ENCODE results near the gene COL5A2. TPM values are rescaled to one million over a fixed set of nuclear protein-coding genes. Genes with fewer than 3 reads are reported as not detected.

COL5A2 gene
- total and polyA plus RNA-seq, 2 donors: 8.8 to 28.2 TPM

DNA sequence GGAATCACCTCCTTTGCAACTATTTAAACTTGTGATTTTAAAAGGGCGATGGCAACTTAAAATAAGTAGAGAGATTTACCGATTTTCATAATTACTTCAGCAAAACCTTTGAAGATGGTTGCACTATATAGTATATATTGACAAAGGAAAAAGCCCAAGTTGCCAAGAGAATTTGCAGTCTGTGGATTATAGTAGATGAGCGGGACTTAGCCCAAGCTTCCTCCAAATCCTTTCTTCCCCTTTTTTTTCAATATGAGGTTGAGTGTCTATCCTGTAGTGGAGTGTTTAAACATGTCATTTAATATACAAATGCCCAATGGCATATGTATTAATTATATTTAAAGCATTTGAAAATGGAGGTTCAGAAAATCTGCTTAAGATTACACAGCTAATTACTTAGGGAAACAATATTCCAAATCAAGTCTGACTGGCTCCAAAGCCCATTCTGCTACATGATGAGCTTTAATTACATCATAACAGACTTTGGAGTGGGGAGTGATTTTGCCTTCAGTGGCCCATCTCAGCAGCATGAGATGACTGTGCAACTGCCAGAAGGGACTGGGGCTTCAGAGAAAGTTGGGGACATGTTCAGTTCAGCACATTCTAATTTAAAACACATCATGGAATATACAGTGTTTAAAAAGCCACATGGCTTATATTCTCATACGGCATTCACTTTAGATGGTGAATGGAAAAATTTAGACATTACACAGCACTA, 132.2 kb downstream of the COL5A2 start:
- H3K9me3 ChIP-seq (ENCODE audit: control insufficient read depth in 2 of 2, insufficient read depth in 1 of 2, low read length in 1 of 2): no peaks in the 10 kb centered on the region
- H3K27me3 ChIP-seq (ENCODE audit: control insufficient read depth in 2 of 2, insufficient read depth in 1 of 2, low read length in 1 of 2): no peaks in the 10 kb centered on the region
- no peak for DNase-seq (ENCODE audit: low read depth in 6 of 9, low spot score in 9 of 9)
- no peaks in the 10 kb centered on the region for H3K36me3 ChIP-seq (ENCODE audit: control insufficient read depth in 2 of 2, insufficient read depth in 2 of 2, low read length in 1 of 2)
- H3K27ac ChIP-seq (ENCODE audit: low read depth in 1 of 2, low read length in 1 of 2): no peak overlapping the region
- no peaks in the 10 kb centered on the region for H3K4me1 ChIP-seq (ENCODE audit: control insufficient read depth in 2 of 2, insufficient read depth in 2 of 2, low read length in 2 of 2)
- H3K4me3 ChIP-seq (ENCODE audit: low read length in 2 of 2): no peak overlapping the region
- 98% methylated on average over 4 of the region's 4 CpGs for WGBS

DNA sequence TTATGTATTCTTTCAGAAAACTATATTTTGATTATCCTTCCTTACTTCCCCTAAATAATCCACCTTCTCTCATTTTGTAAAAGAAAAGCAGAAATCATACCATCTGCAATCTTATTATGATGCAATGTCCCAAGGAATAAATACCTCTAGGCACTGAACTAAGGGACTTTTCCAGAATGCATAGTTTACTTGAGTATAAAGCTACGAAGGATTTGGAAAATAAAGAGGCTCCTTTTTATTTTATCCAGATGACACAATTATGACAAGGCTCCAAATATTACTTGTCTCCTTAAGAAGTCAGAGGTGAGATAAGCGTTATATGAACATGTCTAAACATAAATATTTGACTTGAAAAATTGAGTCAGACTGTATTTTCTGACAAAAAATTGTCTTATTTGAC, 133.2 kb downstream of the COL5A2 start:
- WGBS: 90% methylated on average over 2 of the region's 2 CpGs
- H3K4me1 ChIP-seq (ENCODE audit: control insufficient read depth in 2 of 2, insufficient read depth in 2 of 2, low read length in 2 of 2): no peaks in the 10 kb centered on the region
- DNase-seq (ENCODE audit: low read depth in 6 of 9, low spot score in 9 of 9): no peak
- H3K9me3 ChIP-seq (ENCODE audit: control insufficient read depth in 2 of 2, insufficient read depth in 1 of 2, low read length in 1 of 2): no peaks in the 10 kb centered on the region
- H3K27ac ChIP-seq (ENCODE audit: low read depth in 1 of 2, low read length in 1 of 2): no peak overlapping the region
- H3K27me3 ChIP-seq (ENCODE audit: control insufficient read depth in 2 of 2, insufficient read depth in 1 of 2, low read length in 1 of 2): no peaks in the 10 kb centered on the region
- no peaks in the 10 kb centered on the region for H3K36me3 ChIP-seq (ENCODE audit: control insufficient read depth in 2 of 2, insufficient read depth in 2 of 2, low read length in 1 of 2)
- no peak overlapping the region for H3K4me3 ChIP-seq (ENCODE audit: low read length in 2 of 2)

DNA sequence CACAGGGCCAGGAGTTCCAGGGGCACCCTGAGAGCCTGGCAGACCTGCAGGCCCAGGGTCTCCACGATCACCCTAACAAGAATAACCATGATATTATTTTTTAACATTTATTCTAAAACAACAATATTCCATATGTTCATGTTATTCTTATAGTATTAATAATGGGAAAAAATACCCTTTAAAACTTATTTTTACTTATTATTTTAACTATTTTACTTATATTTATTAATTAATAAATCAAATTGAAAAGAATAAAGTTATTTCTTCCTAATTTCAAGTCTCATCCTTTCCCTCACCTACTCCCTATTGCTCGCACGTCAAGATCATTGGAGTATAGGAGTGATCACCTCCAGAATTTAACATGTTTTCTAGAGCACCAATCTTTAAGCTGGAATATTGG, 133.7 kb downstream of the COL5A2 start:
- DNase-seq (ENCODE audit: low read depth in 6 of 9, low spot score in 9 of 9): no peak
- 94% methylated on average over 3 of the region's 3 CpGs for WGBS
- no peaks in the 10 kb centered on the region for H3K9me3 ChIP-seq (ENCODE audit: control insufficient read depth in 2 of 2, insufficient read depth in 1 of 2, low read length in 1 of 2)

DNA sequence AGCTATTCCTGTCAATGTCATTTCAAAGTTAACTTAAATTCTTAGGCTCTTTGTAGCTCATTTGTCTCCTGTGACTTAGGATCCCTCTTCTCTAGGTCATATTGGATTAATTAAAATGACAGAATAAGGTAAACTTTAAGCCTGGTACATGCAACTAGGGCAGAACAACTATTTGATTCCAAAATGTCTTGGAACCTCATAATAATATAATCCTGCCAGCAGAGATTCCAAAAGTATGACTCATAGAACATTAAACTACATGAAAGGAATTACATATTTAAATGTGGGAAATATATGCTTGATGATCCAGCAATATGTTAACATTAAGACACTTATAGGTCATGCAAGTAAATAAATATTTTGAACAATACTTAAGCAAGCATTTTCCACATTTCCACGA, 142.0 kb downstream of the COL5A2 start:
- Histone ChIP-seq H3K27me3 (ENCODE audit: control insufficient read depth in 2 of 2, insufficient read depth in 1 of 2, low read length in 1 of 2) (no peaks in the 10 kb centered on the region), H3K4me1 (ENCODE audit: control insufficient read depth in 2 of 2, insufficient read depth in 2 of 2, low read length in 2 of 2) (no peaks in the 10 kb centered on the region), H3K27ac (ENCODE audit: low read depth in 1 of 2, low read length in 1 of 2) (no peak overlapping the region), H3K36me3 (ENCODE audit: control insufficient read depth in 2 of 2, insufficient read depth in 2 of 2, low read length in 1 of 2) (no peaks in the 10 kb centered on the region), H3K9me3 (ENCODE audit: control insufficient read depth in 2 of 2, insufficient read depth in 1 of 2, low read length in 1 of 2) (no peaks in the 10 kb centered on the region), H3K4me3 (ENCODE audit: low read length in 2 of 2) (no peak overlapping the region)
- no peak for DNase-seq (ENCODE audit: low read depth in 6 of 9, low spot score in 9 of 9)
- 89% methylated on average over 1 of the region's 1 CpG for WGBS

More for the DNA sequence above, 133.7 kb downstream of the COL5A2 start:
- Histone ChIP-seq H3K36me3 (ENCODE audit: control insufficient read depth in 2 of 2, insufficient read depth in 2 of 2, low read length in 1 of 2) (no peaks in the 10 kb centered on the region), H3K4me1 (ENCODE audit: control insufficient read depth in 2 of 2, insufficient read depth in 2 of 2, low read length in 2 of 2) (no peaks in the 10 kb centered on the region), H3K27me3 (ENCODE audit: control insufficient read depth in 2 of 2, insufficient read depth in 1 of 2, low read length in 1 of 2) (no peaks in the 10 kb centered on the region), H3K4me3 (ENCODE audit: low read length in 2 of 2) (no peak overlapping the region), H3K27ac (ENCODE audit: low read depth in 1 of 2, low read length in 1 of 2) (no peak overlapping the region)

DNA sequence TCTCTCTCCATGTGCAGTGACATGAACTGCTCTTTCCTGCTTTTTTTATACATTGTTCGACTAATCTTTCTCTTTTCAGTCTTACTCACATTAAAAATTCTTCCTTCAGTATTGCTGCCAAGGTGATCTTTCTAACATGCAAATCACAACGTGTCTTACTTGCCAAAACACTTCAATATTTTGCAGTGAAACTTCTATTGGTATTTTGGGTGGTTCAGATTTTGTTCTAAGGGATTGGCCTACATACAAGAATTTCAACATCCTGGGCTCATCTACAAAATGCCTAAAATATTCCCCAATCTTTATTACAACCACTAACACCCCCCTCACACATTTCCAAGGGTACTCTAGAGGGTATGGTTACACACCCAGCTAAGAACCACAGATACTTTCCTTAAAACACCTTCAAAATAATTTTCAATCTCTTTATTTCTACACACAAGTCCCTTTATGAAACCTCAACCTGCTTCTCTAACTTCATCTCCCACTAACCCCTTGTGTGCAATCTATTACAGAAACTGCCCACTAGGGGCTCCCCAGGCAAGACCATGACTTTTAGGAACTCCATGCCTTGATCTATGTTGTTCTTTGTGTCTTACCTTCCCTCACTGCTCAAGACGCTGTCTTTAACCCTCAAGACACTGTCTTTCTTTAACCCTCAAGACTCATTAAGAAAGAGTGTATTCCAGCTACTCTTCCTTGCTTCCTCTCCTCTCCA, 154.5 kb downstream of the COL5A2 start:
- no peaks in the 10 kb centered on the region for H3K9me3 ChIP-seq (ENCODE audit: control insufficient read depth in 2 of 2, insufficient read depth in 1 of 2, low read length in 1 of 2)
- 67% methylated on average over 3 of the region's 3 CpGs for WGBS
- H3K4me3 ChIP-seq (ENCODE audit: low read length in 2 of 2): no peak overlapping the region
- no peaks in the 10 kb centered on the region for H3K36me3 ChIP-seq (ENCODE audit: control insufficient read depth in 2 of 2, insufficient read depth in 2 of 2, low read length in 1 of 2)
- DNase-seq (ENCODE audit: low read depth in 6 of 9, low spot score in 9 of 9): no peak
- H3K4me1 ChIP-seq (ENCODE audit: control insufficient read depth in 2 of 2, insufficient read depth in 2 of 2, low read length in 2 of 2): no peaks in the 10 kb centered on the region
- H3K27ac ChIP-seq (ENCODE audit: low read depth in 1 of 2, low read length in 1 of 2): no peak overlapping the region
- H3K27me3 ChIP-seq (ENCODE audit: control insufficient read depth in 2 of 2, insufficient read depth in 1 of 2, low read length in 1 of 2): no peaks in the 10 kb centered on the region

DNA sequence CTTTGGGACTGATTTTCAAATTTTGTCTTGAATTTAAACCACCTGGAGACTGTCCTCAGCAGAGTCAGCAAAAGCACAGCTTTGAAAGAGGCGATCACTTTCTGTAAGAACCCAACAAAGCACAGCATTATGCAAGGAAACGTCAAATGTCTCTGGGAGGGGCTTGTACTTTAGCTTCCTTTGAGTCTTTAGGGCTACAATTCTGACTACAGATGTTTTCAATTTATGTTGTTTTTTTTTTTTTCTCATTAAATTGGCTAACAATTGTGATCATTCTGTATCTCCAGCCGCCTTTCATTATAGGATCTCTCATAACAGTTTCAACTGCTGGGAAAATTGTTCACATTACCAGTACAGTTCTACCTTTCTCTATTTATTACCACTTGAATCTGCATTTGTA, 157.1 kb downstream of the COL5A2 start:
- Histone ChIP-seq H3K27me3 (ENCODE audit: control insufficient read depth in 2 of 2, insufficient read depth in 1 of 2, low read length in 1 of 2) (no peaks in the 10 kb centered on the region), H3K4me3 (ENCODE audit: low read length in 2 of 2) (no peak overlapping the region), H3K4me1 (ENCODE audit: control insufficient read depth in 2 of 2, insufficient read depth in 2 of 2, low read length in 2 of 2) (no peaks in the 10 kb centered on the region), H3K27ac (ENCODE audit: low read depth in 1 of 2, low read length in 1 of 2) (no peak overlapping the region), H3K36me3 (ENCODE audit: control insufficient read depth in 2 of 2, insufficient read depth in 2 of 2, low read length in 1 of 2) (no peaks in the 10 kb centered on the region), H3K9me3 (ENCODE audit: control insufficient read depth in 2 of 2, insufficient read depth in 1 of 2, low read length in 1 of 2) (no peaks in the 10 kb centered on the region)
- 88% methylated on average over 3 of the region's 3 CpGs for WGBS
- no peak for DNase-seq (ENCODE audit: low read depth in 6 of 9, low spot score in 9 of 9)

DNA sequence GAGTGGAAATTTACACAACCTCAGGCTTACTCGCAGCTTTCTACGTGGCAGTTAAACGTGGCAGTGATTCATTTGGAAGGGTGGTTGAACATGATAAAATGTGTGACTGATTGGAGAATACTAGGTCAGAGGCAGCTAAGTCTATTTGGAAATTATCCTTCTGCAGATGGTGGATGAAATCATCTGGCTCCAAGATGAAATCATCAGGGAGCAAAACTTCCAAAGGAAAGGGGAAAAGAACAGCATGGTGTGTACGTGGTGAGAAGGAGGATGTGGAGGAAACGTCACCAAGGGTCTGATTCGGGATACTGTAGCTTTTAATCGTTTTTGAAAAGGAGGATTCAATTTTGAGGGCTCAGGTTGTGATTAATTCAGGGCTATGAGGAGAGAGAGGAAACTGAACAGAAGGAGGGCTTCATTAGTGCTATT, 157.5 kb downstream of the COL5A2 start:
- Histone ChIP-seq H3K27ac (ENCODE audit: low read depth in 1 of 2, low read length in 1 of 2) (peak overlapping the region in 1 of 2 donors; percentile 20), H3K9me3 (ENCODE audit: control insufficient read depth in 2 of 2, insufficient read depth in 1 of 2, low read length in 1 of 2) (no peaks in the 10 kb centered on the region), H3K36me3 (ENCODE audit: control insufficient read depth in 2 of 2, insufficient read depth in 2 of 2, low read length in 1 of 2) (no peaks in the 10 kb centered on the region), H3K4me1 (ENCODE audit: control insufficient read depth in 2 of 2, insufficient read depth in 2 of 2, low read length in 2 of 2) (no peaks in the 10 kb centered on the region), H3K4me3 (ENCODE audit: low read length in 2 of 2) (no peak overlapping the region), H3K27me3 (ENCODE audit: control insufficient read depth in 2 of 2, insufficient read depth in 1 of 2, low read length in 1 of 2) (no peaks in the 10 kb centered on the region)
- no peak for DNase-seq (ENCODE audit: low read depth in 6 of 9, low spot score in 9 of 9)
- WGBS: 90% methylated on average over 7 of the region's 7 CpGs

DNA sequence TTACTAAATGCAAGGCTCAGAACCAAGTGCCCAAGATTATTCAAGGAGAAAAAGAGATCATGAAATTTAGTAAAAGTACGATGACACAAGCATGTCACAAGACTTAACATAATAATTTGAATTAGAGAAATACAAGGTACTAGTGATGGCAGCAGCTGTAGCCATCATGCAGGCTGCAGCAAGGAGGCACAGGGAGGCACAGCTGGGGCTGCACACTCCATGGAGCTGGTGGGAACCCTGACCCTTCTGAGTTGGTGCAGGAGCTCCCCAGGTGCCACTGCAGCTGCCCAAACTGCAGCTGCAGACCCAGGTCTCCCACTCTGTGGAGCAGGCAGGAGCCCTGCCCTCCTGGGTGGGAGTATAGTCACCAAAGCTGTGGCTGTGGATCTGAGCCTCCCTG, 159.4 kb downstream of the COL5A2 start:
- no peak for DNase-seq (ENCODE audit: low read depth in 6 of 9, low spot score in 9 of 9)
- Histone ChIP-seq H3K4me3 (ENCODE audit: low read length in 2 of 2) (no peak overlapping the region), H3K4me1 (ENCODE audit: control insufficient read depth in 2 of 2, insufficient read depth in 2 of 2, low read length in 2 of 2) (no peaks in the 10 kb centered on the region), H3K27ac (ENCODE audit: low read depth in 1 of 2, low read length in 1 of 2) (no peak overlapping the region), H3K9me3 (ENCODE audit: control insufficient read depth in 2 of 2, insufficient read depth in 1 of 2, low read length in 1 of 2) (no peaks in the 10 kb centered on the region), H3K27me3 (ENCODE audit: control insufficient read depth in 2 of 2, insufficient read depth in 1 of 2, low read length in 1 of 2) (no peaks in the 10 kb centered on the region), H3K36me3 (ENCODE audit: control insufficient read depth in 2 of 2, insufficient read depth in 2 of 2, low read length in 1 of 2) (no peaks in the 10 kb centered on the region)
- WGBS: 87% methylated on average over 1 of the region's 1 CpG

DNA sequence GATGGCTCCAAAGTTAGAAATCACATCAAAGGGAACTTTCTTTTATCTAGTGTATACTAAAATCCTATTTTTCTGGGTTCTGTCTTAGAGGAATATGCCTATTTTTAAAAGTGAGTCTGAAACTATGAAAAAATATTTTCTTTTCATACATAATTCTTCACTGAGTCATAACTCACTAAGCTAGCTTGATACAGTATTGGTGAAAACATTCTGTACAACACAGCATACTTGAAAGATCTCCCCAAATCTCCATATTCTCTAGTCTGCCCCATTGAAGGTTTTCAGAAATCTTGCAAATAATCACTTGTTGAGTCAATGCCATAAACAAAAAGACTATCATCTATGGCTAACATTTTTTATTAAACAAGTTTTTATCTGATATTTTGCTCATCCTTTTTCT, 160.9 kb downstream of the COL5A2 start:
- H3K36me3 ChIP-seq (ENCODE audit: control insufficient read depth in 2 of 2, insufficient read depth in 2 of 2, low read length in 1 of 2): no peaks in the 10 kb centered on the region
- no peaks in the 10 kb centered on the region for H3K27me3 ChIP-seq (ENCODE audit: control insufficient read depth in 2 of 2, insufficient read depth in 1 of 2, low read length in 1 of 2)
- no peak for DNase-seq (ENCODE audit: low read depth in 6 of 9, low spot score in 9 of 9)
- H3K27ac ChIP-seq (ENCODE audit: low read depth in 1 of 2, low read length in 1 of 2): no peak overlapping the region
- no peaks in the 10 kb centered on the region for H3K4me1 ChIP-seq (ENCODE audit: control insufficient read depth in 2 of 2, insufficient read depth in 2 of 2, low read length in 2 of 2)
- no peak overlapping the region for H3K4me3 ChIP-seq (ENCODE audit: low read length in 2 of 2)
- H3K9me3 ChIP-seq (ENCODE audit: control insufficient read depth in 2 of 2, insufficient read depth in 1 of 2, low read length in 1 of 2): no peaks in the 10 kb centered on the region
